DND-41 (cell line): ENCODE results near the gene IKBKG.
A peak's percentile ranks its signal among the peaks of the same experiment; 100 is the strongest.
"Not testable (repeated sequence)": the region's sequence is repeated elsewhere in the genome, so short reads cannot be mapped to it uniquely, and the experiment has no call there.

Experiments
- ATAC-seq: fragments of 200-7000 bp; cut with Tn5 transposase; 3 replicates; pipeline ENCODE4 v1.9.1; 2021; ENCODE audit warnings: low read depth; ENCODE audit not compliant: insufficient read depth
- DNase-seq: peaks from one replicate; pipeline ENCODE4 v3.0.0-alpha.2; 2020
- H2AFZ ChIP-seq: 2 replicates; pipeline ENCODE4 v1.6.0; 2012; ENCODE audit warnings: low read depth, low read length
- H3K27ac ChIP-seq: 2 replicates; pipeline ENCODE4 v1.5.1; 2012; ENCODE audit warnings: low read length, inconsistent platforms
- H3K27me3 ChIP-seq: fragments of 200-600 bp; sonication (generic); 2 replicates; pipeline ENCODE4 v1.6.0; 2012; ENCODE audit warnings: low read length, mild to moderate bottlenecking, inconsistent platforms; ENCODE audit not compliant: insufficient read depth, poor library complexity
- H3K36me3 ChIP-seq: 2 replicates; pipeline ENCODE4 v1.5.1; 2012; ENCODE audit warnings: low read length, inconsistent platforms; ENCODE audit not compliant: insufficient read depth
- H3K4me1 ChIP-seq: 2 replicates; pipeline ENCODE4 v1.5.1; 2012; ENCODE audit warnings: mild to moderate bottlenecking, low read length; ENCODE audit not compliant: insufficient read depth
- H3K4me2 ChIP-seq: 2 replicates; pipeline ENCODE4 v1.6.0; 2012; ENCODE audit warnings: mild to moderate bottlenecking, moderate library complexity, low read length, inconsistent platforms; ENCODE audit not compliant: insufficient read depth
- H3K4me3 ChIP-seq, 2 experiments: fragments of 200-600 bp in 1 of 2; shearing (Covaris generic) in 1 of 2; 2 replicates each; pipeline ENCODE4 v1.5.1; 2012 to 2016; ENCODE audit warnings: inconsistent platforms in 2 of 2, low read length in 2 of 2, mild to moderate bottlenecking in 2 of 2, low read depth in 1 of 2, moderate library complexity in 1 of 2
- H3K79me2 ChIP-seq: 2 replicates; pipeline ENCODE4 v1.6.0; 2012; ENCODE audit warnings: low read length, inconsistent platforms; ENCODE audit not compliant: insufficient read depth
- H3K9ac ChIP-seq: 2 replicates; pipeline ENCODE4 v1.6.0; 2012; ENCODE audit warnings: low read depth, mild to moderate bottlenecking, inconsistent platforms, low read length, moderate library complexity
- H3K9me3 ChIP-seq: 2 replicates; pipeline ENCODE4 v1.5.1; 2012; ENCODE audit warnings: low read length, moderate library complexity, mild to moderate bottlenecking, inconsistent platforms; ENCODE audit not compliant: insufficient read depth, severe bottlenecking
- H4K20me1 ChIP-seq: 2 replicates; pipeline ENCODE4 v1.6.0; 2012; ENCODE audit warnings: low read length; ENCODE audit not compliant: insufficient read depth
- CTCF ChIP-seq: IDR thresholded peaks from 2 replicates; pipeline ENCODE4 v1.5.1; 2012; ENCODE audit warnings: borderline replicate concordance, low read length, moderate library complexity, mild to moderate bottlenecking; ENCODE audit not compliant: poor library complexity, severe bottlenecking; ENCODE audit errors: extremely low read depth
- EZH2 ChIP-seq: IDR thresholded peaks from 3 replicates; pipeline ENCODE4 v1.6.1; 2012; ENCODE audit warnings: borderline replicate concordance, low read depth, mild to moderate bottlenecking, moderate library complexity, low read length, inconsistent platforms; ENCODE audit not compliant: severe bottlenecking

Gene IKBKG

GRCh38 chrX:154534526-154535322 is 12.7 kb upstream of the IKBKG start:
- ATAC-seq (peak; percentile 95), DNase-seq (peak; percentile 83)
- peak; percentile 99 for TF ChIP-seq CTCF
- TF ChIP-seq EZH2, result no peak
- Histone ChIP-seq H2AFZ (no peak overlapping the region), H3K9me3 (no peaks in the 10 kb centered on the region), H3K27ac (no peak overlapping the region), H3K79me2 (no peaks in the 10 kb centered on the region), H3K9ac (no peak overlapping the region), H3K4me1 (peaks cover 3% of the 10 kb centered on the region; the same call in 1 of the 2 replicates), H3K4me2 (no peak overlapping the region), H3K27me3 (no peaks in the 10 kb centered on the region), H3K4me3 (no peak overlapping the region), H4K20me1 (no peaks in the 10 kb centered on the region), H3K36me3 (peaks cover 40% of the 10 kb centered on the region)

GRCh38 chrX:154535892-154536291 is 11.5 kb upstream of the IKBKG start:
- no peak for DNase-seq

GRCh38 chrX:154539077-154539476 is 8.3 kb upstream of the IKBKG start:
- H4K20me1 ChIP-seq, result no peaks in the 10 kb centered on the region
- no peak overlapping the region for H3K9ac ChIP-seq
- no peak for ATAC-seq
- TF ChIP-seq EZH2, result no peak
- TF ChIP-seq CTCF, result no peak
- H3K27ac ChIP-seq, result no peak overlapping the region
- DNase-seq, result no peak
- no peak overlapping the region for H3K4me2 ChIP-seq
- no peaks in the 10 kb centered on the region for H3K79me2 ChIP-seq
- H3K36me3 ChIP-seq, result peaks cover 31% of the 10 kb centered on the region
- H3K27me3 ChIP-seq, result no peaks in the 10 kb centered on the region
- H3K4me3 ChIP-seq, result no peak overlapping the region
- H2AFZ ChIP-seq, result no peak overlapping the region
- peaks cover 9% of the 10 kb centered on the region for H3K4me1 ChIP-seq
- no peaks in the 10 kb centered on the region for H3K9me3 ChIP-seq

More at GRCh38 chrX:154535892-154536291, 11.5 kb upstream of the IKBKG start:
- Histone ChIP-seq H3K36me3 (peaks cover 40% of the 10 kb centered on the region), H3K9ac (no peak overlapping the region), H3K4me3 (no peak overlapping the region), H3K4me2 (no peak overlapping the region), H4K20me1 (no peaks in the 10 kb centered on the region), H3K4me1 (peaks cover 3% of the 10 kb centered on the region; the same call in 1 of the 2 replicates), H3K27me3 (no peaks in the 10 kb centered on the region), H2AFZ (no peak overlapping the region), H3K79me2 (no peaks in the 10 kb centered on the region), H3K9me3 (no peaks in the 10 kb centered on the region), H3K27ac (no peak overlapping the region)
- ATAC-seq, result no peak
- no peak for TF ChIP-seq CTCF
- TF ChIP-seq EZH2, result no peak

- H3K4me1 ChIP-seq, result peaks cover 15% of the 10 kb centered on the region; the same call in 1 of the 2 replicates
- H2AFZ ChIP-seq, H3K27ac ChIP-seq, DNase-seq, H3K4me2 ChIP-seq, H3K4me3 ChIP-seq, H3K79me2 ChIP-seq, ATAC-seq, H3K9me3 ChIP-seq, H3K9ac ChIP-seq, H4K20me1 ChIP-seq, H3K27me3 ChIP-seq: not testable (repeated sequence)
- peaks cover 29% of the 10 kb centered on the region for H3K36me3 ChIP-seq
Measured at GRCh38 chrX:154540365-154540764, 7.1 kb upstream of the IKBKG start.
